Adrenal gland (tissue), 12 donors: ENCODE results near the gene MAML3. TPM values are rescaled to one million over a fixed set of nuclear protein-coding genes. Genes with fewer than 3 reads are reported as not detected.

ENCODE experiments used
- DNase-seq, 7 donors: peaks; one replicate each; pipeline ENCODE4 v3.0.0-alpha.2; 2019 to 2020
- H3K27ac ChIP-seq, 5 donors: fragments of 200-600 bp; sonication (generic) in 4 of 5; 1 replicate in 3 of 5; 2 replicates in 2 of 5; pipeline versions ENCODE4 v1.5.1 to v1.8.0; 2016 to 2020; ENCODE audit warnings: mild to moderate bottlenecking in 1 of 5
- H3K27me3 ChIP-seq: fragments of 200-600 bp; 2 replicates; pipeline ENCODE4 v1.8.0; 2021
- H3K36me3 ChIP-seq, 2 donors: fragments of 200-600 bp; replicated peaks in 1 of 2; 1 replicate in 1 of 2; 2 replicates in 1 of 2; pipeline versions ENCODE4 v1.5.1 to v1.8.0; 2018 to 2022
- H3K4me1 ChIP-seq, 2 donors: fragments of 200-600 bp; replicated peaks in 1 of 2; 1 replicate in 1 of 2; 2 replicates in 1 of 2; pipeline versions ENCODE4 v1.5.1 to v1.8.0; 2018 to 2021
- H3K4me3 ChIP-seq, 4 donors: fragments of 200-600 bp; sonication (generic) in 3 of 4; one replicate each; pipeline ENCODE4 v1.5.1; 2016 to 2018
- H3K9me3 ChIP-seq, 3 donors: fragments of 200-600 bp; sonication (generic) in 1 of 3; replicated peaks in 1 of 3; 1 replicate in 2 of 3; 2 replicates in 1 of 3; pipeline versions ENCODE4 v1.5.1 to v1.8.0; 2016 to 2021
- POLR2A ChIP-seq, 2 donors: fragments of 450-650 bp; IDR thresholded peaks; one replicate each; pipeline ENCODE4 v1.6.1; 2017; ENCODE audit warnings: antibody characterized with exemption in 2 of 2, mild to moderate bottlenecking in 2 of 2, moderate library complexity in 1 of 2
- WGBS, 4 donors: extraction: QIAGEN DNeasy Blood & Tissue Kit in 2 of 4; methylation state at CpG; one replicate each; pipeline versions ENCODE4 v1.1.5 to v1.1.7; 2013 to 2017; 5-methylcytosine and 5-hydroxymethylcytosine counted together
- intact Hi-C, 2 donors: fragments of 100-400 bp; cut with DNase I; formaldehyde crosslinking; loops; one replicate each; pipeline versions ENCODE4 v1.14.1 to v1.15.0; 2022 to 2023
- polyA plus RNA-seq, 3 donors: library from polyadenylated mRNA; stranded (reverse); fragments of 200-250 nt in 2 of 3; fragments of 350-450 nt in 1 of 3; fragmentation: Illumina TruSeq in 1 of 3; extraction: RNeasy Lipid Tissue Mini Kit (QIAGEN cat#74804) in 1 of 3; gene quantifications; one replicate each; pipeline ENCODE4 v1.2.3, GENCODE V29; 2013 to 2014
- total RNA-seq, 9 donors: library from RNA; depleted of rRNA in 4 of 9; stranded (reverse); fragments of >200 nt in 4 of 9; fragments of 120-200 nt in 1 of 9; fragmentation: NEBNext Ultra II Directional in 1 of 9; extraction: Animal tissue kit (Norgen Biotek cat#: 25700) in 1 of 9; gene quantifications; one replicate each; pipeline versions ENCODE4 v1.1.0 to v1.2.4, GENCODE V29; 2013 to 2023
- TF ChIP-seq, protein P1 (sequence below), 6 experiments: fragments of 450-650 bp in 4 of 6; fragments of 200-600 bp in 2 of 6; sonication (generic) in 1 of 6; IDR thresholded peaks; 1 replicate in 5 of 6; 2 replicates in 1 of 6; pipeline versions ENCODE4 v1.5.1 to v1.8.0; 2016 to 2021; ENCODE audit warnings: antibody characterized with exemption in 6 of 6, mild to moderate bottlenecking in 2 of 6, moderate library complexity in 1 of 6
- donor health status: healthy with polysubstance abuse.
- donor health status: Bipolar disorder and iron deficiency.
- donor health status: DM: yes; HTN: yes; CAD: no.
- donor health status: DM: no; HTN: no; CAD: no.
- donor health status: DM: no; HTN: no; CAD: no.
- donor health status: DM: yes; HTN: yes; CAD: no.

MAML3 gene
- total and polyA plus RNA-seq, 12 donors, result 2.0 to 15.9 (median 8.4) TPM

DNA sequence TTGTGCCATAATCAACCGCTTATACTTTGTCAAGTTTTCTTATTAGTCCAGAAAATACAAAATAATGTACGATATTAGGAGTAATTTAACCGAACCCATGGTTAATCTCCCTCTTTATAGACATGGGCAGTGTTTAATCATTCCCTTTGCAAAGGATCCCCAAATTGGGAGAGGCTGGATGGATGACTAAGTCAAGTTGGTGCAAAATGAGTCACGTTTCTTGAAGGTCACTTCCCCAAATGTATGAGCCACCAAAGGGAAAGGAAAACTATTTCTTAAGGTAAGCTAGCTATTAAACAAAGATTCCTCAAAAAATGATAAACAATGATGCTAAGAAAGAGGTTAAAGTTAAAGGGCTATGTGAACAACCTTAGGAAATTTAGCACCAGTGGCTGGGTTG is 17.5 kb downstream of the MAML3 start:
- WGBS, 4 donors, result 62 to 70% (median 68%) methylated on average over 4 of the region's 4 CpGs
- Histone ChIP-seq H3K4me3 (no peak overlapping the region), H3K27ac (peak overlapping the region in 1 of 5 donors; percentile 1), H3K4me1 (peaks cover 0 to 4% of the 10 kb centered on the region in 2 donors), H3K36me3 (no peaks in the 10 kb centered on the region), H3K27me3 (no peaks in the 10 kb centered on the region), H3K9me3 (no peaks in the 10 kb centered on the region)
- TF ChIP-seq, protein P1, sequence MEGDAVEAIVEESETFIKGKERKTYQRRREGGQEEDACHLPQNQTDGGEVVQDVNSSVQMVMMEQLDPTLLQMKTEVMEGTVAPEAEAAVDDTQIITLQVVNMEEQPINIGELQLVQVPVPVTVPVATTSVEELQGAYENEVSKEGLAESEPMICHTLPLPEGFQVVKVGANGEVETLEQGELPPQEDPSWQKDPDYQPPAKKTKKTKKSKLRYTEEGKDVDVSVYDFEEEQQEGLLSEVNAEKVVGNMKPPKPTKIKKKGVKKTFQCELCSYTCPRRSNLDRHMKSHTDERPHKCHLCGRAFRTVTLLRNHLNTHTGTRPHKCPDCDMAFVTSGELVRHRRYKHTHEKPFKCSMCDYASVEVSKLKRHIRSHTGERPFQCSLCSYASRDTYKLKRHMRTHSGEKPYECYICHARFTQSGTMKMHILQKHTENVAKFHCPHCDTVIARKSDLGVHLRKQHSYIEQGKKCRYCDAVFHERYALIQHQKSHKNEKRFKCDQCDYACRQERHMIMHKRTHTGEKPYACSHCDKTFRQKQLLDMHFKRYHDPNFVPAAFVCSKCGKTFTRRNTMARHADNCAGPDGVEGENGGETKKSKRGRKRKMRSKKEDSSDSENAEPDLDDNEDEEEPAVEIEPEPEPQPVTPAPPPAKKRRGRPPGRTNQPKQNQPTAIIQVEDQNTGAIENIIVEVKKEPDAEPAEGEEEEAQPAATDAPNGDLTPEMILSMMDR (IDR thresholded peaks at IDR 0.05), result no peak
- intact Hi-C loops, result loop anchor here in 1 of 2 donors (10.0 kb wide), 1 partner anchor 82 kb away; no protein-coding TSS in a partner anchor
- peak in 3 of 7 donors; percentile 25 to 40 (median 36) for DNase-seq

DNA sequence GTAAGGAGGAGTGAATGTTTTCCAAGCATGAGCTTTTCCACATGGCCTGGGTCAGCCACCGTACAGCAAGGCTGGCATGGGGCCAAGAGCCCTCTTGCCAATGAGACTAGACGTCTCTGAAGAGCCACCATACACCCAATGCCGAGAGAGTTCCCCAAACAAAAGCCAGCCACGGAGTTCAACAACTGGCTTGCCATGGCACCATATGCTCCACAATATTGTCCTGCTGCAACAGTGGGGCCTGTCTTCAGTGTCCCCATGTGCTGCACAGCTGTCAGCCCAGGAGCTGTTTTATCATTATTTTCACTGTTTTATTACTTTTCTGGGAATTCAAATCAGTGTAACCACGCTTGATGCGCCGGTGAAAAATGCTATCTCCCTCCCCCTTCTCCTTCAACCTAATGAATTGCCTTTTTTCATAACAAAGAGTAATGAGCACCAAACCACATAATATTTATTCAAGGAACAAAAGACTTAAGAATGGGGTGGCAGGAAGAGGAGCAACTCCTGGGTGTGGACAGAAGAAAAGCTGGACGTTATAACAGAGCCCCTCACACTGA is 18.4 kb downstream of the MAML3 start:
- H3K9me3 ChIP-seq, result no peaks in the 10 kb centered on the region
- no peaks in the 10 kb centered on the region for H3K27me3 ChIP-seq
- peaks cover 0 to 4% of the 10 kb centered on the region in 2 donors for H3K4me1 ChIP-seq
- intact Hi-C loops, result loop anchor here in 1 of 2 donors (10.0 kb wide), 1 partner anchor 81 kb away; no protein-coding TSS in a partner anchor
- peak; percentile 20 to 90 (median 44) for DNase-seq
- peak overlapping the region in 1 of 5 donors; percentile 1 for H3K27ac ChIP-seq
- H3K36me3 ChIP-seq, result no peaks in the 10 kb centered on the region
- 49 to 56% (median 52%) methylated on average over 8 of the region's 8 CpGs for WGBS, 4 donors
- TF ChIP-seq, protein P1 (IDR thresholded peaks at IDR 0.05), result no peak
- no peak for TF ChIP-seq POLR2A (IDR thresholded peaks at IDR 0.05)
- H3K4me3 ChIP-seq, result no peak overlapping the region

DNA sequence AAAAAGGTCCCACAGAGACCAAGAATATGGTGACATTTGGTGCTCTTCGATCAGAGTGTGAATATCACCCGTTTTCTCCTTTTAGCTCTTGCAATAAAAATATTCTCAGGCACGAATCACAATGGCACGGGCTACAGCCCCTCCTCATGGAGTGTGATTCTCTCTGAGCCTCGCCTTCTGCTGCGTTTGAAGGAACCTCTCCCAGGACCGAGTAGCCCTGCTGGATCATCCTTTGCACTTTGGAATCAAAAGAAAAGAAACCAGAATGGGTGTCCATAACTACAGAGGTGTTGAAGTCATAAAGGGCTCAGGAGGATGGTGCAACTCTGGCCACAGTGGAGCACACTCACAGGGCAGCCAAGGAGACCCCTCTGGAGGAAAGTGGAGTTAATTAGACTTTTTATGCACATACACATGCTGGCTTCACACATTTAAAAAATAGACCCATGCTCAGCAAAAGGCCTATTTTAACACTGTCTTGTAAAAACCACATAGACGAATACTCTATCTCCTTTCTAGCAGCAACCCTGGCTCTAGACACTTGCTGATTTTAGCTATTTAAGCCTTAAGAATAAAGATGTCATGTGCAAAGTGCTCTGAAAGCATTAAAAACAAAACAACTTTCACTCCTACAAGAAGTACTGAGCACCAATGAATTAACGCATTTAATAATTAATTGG is 19.1 kb downstream of the MAML3 start:
- H3K27ac ChIP-seq, result no peak overlapping the region
- WGBS, 4 donors, result 83 to 89% (median 85%) methylated on average over 9 of the region's 9 CpGs
- no peaks in the 10 kb centered on the region for H3K9me3 ChIP-seq
- intact Hi-C loops, result loop anchor here in 1 of 2 donors (10.0 kb wide), 1 partner anchor 80 kb away; no protein-coding TSS in a partner anchor
- no peak for DNase-seq
- H3K36me3 ChIP-seq, result no peaks in the 10 kb centered on the region
- no peak overlapping the region for H3K4me3 ChIP-seq
- TF ChIP-seq, protein P1 (IDR thresholded peaks at IDR 0.05), result no peak
- no peak for TF ChIP-seq POLR2A (IDR thresholded peaks at IDR 0.05)
- H3K4me1 ChIP-seq, result peaks cover 0 to 4% of the 10 kb centered on the region in 2 donors
- H3K27me3 ChIP-seq, result no peaks in the 10 kb centered on the region

DNA sequence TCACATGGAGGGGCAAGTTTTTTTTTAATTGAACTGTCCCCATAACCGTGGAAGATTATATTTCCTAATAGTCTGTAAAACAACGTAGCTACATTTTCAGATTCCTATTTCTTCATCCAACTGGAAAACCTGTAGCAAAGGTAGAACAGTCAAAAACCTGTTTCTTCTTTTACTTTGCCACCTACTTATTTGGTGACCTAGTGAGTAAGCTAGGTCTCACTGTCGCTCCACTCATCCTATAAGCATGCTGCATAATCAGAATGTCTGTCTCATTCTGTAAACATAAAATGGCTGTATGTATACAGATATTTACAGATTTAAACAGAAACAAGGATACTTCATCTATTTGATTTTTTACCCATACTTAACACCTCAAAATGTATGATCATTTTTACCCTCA is 20.4 kb downstream of the MAML3 start:
- no peak for DNase-seq
- Histone ChIP-seq H3K27ac (no peak overlapping the region), H3K27me3 (no peaks in the 10 kb centered on the region), H3K4me1 (peaks cover 0 to 4% of the 10 kb centered on the region in 2 donors), H3K4me3 (no peak overlapping the region), H3K36me3 (no peaks in the 10 kb centered on the region), H3K9me3 (no peaks in the 10 kb centered on the region)
- TF ChIP-seq, protein P1 (IDR thresholded peaks at IDR 0.05), result no peak
- no peak for TF ChIP-seq POLR2A (IDR thresholded peaks at IDR 0.05)
- 92 to 96% (median 94%) methylated on average over 3 of the region's 3 CpGs for WGBS, 4 donors
- intact Hi-C loops, result loop anchor here in 1 of 2 donors (10.0 kb wide), 1 partner anchor 79 kb away; no protein-coding TSS in a partner anchor
